Gastroesophageal sphincter (tissue), 4 donors: ENCODE data around the gene C22orf15. TPM values are rescaled to one million over a fixed set of nuclear protein-coding genes. Genes with fewer than 3 reads are reported as not detected.

Source experiments
- ATAC-seq: fragments of 150-250 bp; one replicate; pipeline ENCODE4 v1.9.1; 2016; ENCODE audit warnings: mild to moderate bottlenecking, moderate library complexity
- H3K27ac ChIP-seq, 4 donors: fragments of 200-600 bp; sonication (generic) in 3 of 4; 1 replicate in 3 of 4; 2 replicates in 1 of 4; pipeline ENCODE4 v1.5.1; 2016 to 2019
- H3K27me3 ChIP-seq: fragments of 200-600 bp; sonication (generic); one replicate; pipeline ENCODE4 v1.5.1; 2019
- H3K36me3 ChIP-seq, 2 donors: fragments of 200-600 bp; sonication (generic); one replicate each; pipeline ENCODE4 v1.5.1; 2019; ENCODE audit warnings: control low read depth in 1 of 2
- H3K4me1 ChIP-seq, 3 donors: fragments of 200-600 bp; sonication (generic); 1 replicate in 2 of 3; 2 replicates in 1 of 3; pipeline ENCODE4 v1.5.1; 2016 to 2019; ENCODE audit warnings: control low read depth in 2 of 3
- H3K4me3 ChIP-seq, 2 donors: fragments of 200-600 bp; sonication (generic); one replicate each; pipeline ENCODE4 v1.5.1; 2019; ENCODE audit warnings: mild to moderate bottlenecking in 1 of 2, moderate library complexity in 1 of 2
- H3K9me3 ChIP-seq, 3 donors: fragments of 200-600 bp; sonication (generic); one replicate each; pipeline ENCODE4 v1.5.1; 2017 to 2019; ENCODE audit warnings: control low read depth in 2 of 3
- CTCF ChIP-seq, 4 experiments: fragments of 200-600 bp in 2 of 4; fragments of 450-650 bp in 2 of 4; sonication (generic) in 1 of 4; IDR thresholded peaks; one replicate each; pipeline ENCODE4 v1.5.1; 2017 to 2019; ENCODE audit warnings: antibody characterized with exemption in 4 of 4, mild to moderate bottlenecking in 2 of 4, moderate library complexity in 2 of 4
- EP300 ChIP-seq: sonication (generic); formaldehyde crosslinking; IDR thresholded peaks from one replicate; pipeline ENCODE4 v1.6.1; 2017; ENCODE audit warnings: antibody characterized with exemption, mild to moderate bottlenecking
- POLR2A ChIP-seq, 2 donors: fragments of 450-650 bp; IDR thresholded peaks; one replicate each; pipeline ENCODE4 v1.6.1; 2017; ENCODE audit warnings: antibody characterized with exemption in 2 of 2, mild to moderate bottlenecking in 2 of 2, moderate library complexity in 1 of 2
- POLR2AphosphoS5 ChIP-seq: sonication (generic); formaldehyde crosslinking; IDR thresholded peaks from one replicate; pipeline ENCODE4 v1.6.1; 2017; ENCODE audit warnings: antibody characterized with exemption
- WGBS, 2 donors: methylation state at CpG; one replicate each; pipeline ENCODE4 v1.1.5; 2018; ENCODE audit warnings: low coverage in 1 of 2; 5-methylcytosine and 5-hydroxymethylcytosine counted together
- total RNA-seq, 4 donors: library from RNA; depleted of rRNA; stranded (reverse); fragments of >200 nt; gene quantifications; one replicate each; pipeline ENCODE4 v1.1.0, GENCODE V29; 2016

C22orf15 gene
- total RNA-seq, 4 donors from 2014 or later: 0.54 to 0.81 TPM; not detected in 2

DNA sequence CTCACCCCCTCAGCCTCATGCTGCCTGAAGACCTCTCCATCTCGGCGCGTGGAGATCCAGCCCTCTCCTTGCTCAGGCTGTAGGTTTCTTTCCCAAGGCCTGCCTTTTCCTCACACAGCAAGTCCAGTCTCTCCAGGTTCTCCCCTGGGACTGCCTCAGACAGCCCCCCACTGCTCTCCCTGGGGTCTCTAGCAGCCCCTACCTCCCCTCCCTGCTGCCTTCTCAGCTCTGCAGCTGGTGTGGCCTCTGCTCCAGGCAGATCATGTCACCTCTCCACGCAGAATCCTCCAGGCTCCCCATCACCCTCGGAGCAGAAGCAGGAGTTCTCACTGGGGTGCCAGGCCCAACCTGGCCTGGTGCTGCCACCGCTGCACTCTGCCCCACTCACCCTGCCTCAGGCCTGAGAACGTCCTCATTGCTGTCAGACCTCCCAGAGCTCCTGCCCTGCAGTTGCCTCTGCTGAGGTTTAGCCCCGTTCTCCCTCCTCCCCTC lies 39.1 kb downstream of the C22orf15 start:
- H3K36me3 ChIP-seq: peaks cover 0 to 92% of the 10 kb centered on the region in 2 donors
- no peaks in the 10 kb centered on the region for H3K27me3 ChIP-seq
- H3K4me1 ChIP-seq: no peaks in the 10 kb centered on the region
- no peak overlapping the region for H3K27ac ChIP-seq
- H3K9me3 ChIP-seq: no peaks in the 10 kb centered on the region
- WGBS, 2 donors: 86 to 96% methylated on average over 2 to 7 of the region's 8 CpGs
- TF ChIP-seq EP300 (no peak), POLR2A (IDR thresholded peaks at IDR 0.05) (no peak), POLR2AphosphoS5 (no peak), CTCF (IDR thresholded peaks at IDR 0.05) (no peak)
- no peak overlapping the region for H3K4me3 ChIP-seq
- ATAC-seq: no peak

DNA sequence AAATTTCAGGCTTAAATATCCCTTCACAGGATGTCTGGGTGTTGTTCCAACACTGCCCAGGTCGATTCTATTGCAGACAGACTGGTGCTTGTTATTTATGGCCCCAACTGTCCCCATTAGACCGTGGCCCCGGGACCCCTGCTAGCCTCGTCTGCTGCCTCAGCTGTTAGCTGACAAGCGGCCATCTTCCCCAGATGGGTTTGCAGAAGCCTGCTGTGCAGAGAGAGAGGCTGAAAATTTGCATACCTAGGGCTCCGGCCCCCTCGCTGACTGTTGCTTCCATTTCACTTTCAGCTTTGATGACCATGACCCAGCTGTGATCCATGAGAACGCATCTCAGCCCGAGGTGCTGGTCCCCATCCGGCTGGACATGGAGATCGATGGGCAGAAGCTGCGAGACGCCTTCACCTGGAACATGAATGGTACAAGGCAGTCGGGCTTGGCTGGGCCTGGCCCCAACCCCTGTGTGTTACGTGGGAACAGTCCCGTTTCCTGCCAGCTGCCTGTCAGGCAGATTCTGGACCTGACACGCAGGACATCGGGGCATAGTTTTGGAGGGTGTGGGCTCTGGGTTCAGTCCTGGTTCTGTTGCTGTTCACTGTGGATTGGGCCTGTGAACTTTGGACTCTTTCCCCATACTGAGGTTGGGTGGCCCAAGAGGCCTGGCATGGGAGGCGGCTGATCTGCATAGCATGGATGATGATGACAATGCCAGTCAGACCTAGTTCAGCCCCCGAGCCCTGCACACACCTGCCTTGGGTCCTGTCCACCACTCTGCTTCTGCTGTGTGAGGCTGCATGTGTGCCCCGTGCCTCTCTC lies 40.4 kb downstream of the C22orf15 start:
- H3K4me1 ChIP-seq: no peaks in the 10 kb centered on the region
- no peak for ATAC-seq
- no peak overlapping the region for H3K4me3 ChIP-seq
- H3K9me3 ChIP-seq: no peaks in the 10 kb centered on the region
- H3K36me3 ChIP-seq: peaks cover 0 to 98% of the 10 kb centered on the region in 2 donors
- no peak overlapping the region for H3K27ac ChIP-seq
- no peaks in the 10 kb centered on the region for H3K27me3 ChIP-seq
- no peak for TF ChIP-seq POLR2A (IDR thresholded peaks at IDR 0.05)
- 42 to 82% methylated on average over 2 to 9 of the region's 21 CpGs for WGBS, 2 donors

GRCh38 chr22:23804781-23805291 lies 42.0 kb downstream of the C22orf15 start:
- H3K9me3 ChIP-seq: no peaks in the 10 kb centered on the region
- H3K27me3 ChIP-seq: no peaks in the 10 kb centered on the region
- no peaks in the 10 kb centered on the region for H3K4me1 ChIP-seq
- 70 to 93% methylated on average over 3 to 7 of the region's 12 CpGs for WGBS, 2 donors
- ATAC-seq: no peak
- TF ChIP-seq POLR2AphosphoS5 (no peak), CTCF (IDR thresholded peaks at IDR 0.05) (no peak), EP300 (no peak), POLR2A (IDR thresholded peaks at IDR 0.05) (no peak)
- H3K27ac ChIP-seq: no peak overlapping the region
- H3K36me3 ChIP-seq: peaks cover 0 to 100% of the 10 kb centered on the region in 2 donors
- no peak overlapping the region for H3K4me3 ChIP-seq

DNA sequence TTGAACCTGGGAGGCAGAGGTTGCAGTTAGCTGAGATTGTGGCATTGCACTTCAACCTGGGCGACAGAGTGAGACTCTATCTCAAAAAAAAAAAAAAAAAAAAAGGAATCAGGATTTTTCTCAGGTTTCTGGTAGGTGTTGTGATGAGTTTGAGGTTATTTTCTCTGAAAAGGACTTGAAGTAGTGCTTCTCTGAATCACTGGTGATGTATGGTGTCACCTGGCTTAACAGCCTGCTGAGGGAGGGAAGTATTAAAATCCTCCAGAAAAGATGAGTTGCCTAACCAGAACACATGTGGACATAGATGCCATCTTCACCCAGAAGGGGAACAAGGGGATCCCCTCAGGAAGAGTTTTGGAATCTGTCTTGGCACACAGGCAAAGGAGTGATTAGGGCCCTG lies 44.0 kb downstream of the C22orf15 start:
- Histone ChIP-seq H3K9me3 (no peaks in the 10 kb centered on the region), H3K36me3 (peaks cover 0 to 99% of the 10 kb centered on the region in 2 donors), H3K27ac (no peak overlapping the region), H3K27me3 (no peaks in the 10 kb centered on the region), H3K4me3 (no peak overlapping the region), H3K4me1 (no peaks in the 10 kb centered on the region)
- TF ChIP-seq POLR2A (IDR thresholded peaks at IDR 0.05): no peak
- ATAC-seq: no peak
- no CpG with 5 or more reads among the region's 1 CpG for WGBS, 2 donors

DNA sequence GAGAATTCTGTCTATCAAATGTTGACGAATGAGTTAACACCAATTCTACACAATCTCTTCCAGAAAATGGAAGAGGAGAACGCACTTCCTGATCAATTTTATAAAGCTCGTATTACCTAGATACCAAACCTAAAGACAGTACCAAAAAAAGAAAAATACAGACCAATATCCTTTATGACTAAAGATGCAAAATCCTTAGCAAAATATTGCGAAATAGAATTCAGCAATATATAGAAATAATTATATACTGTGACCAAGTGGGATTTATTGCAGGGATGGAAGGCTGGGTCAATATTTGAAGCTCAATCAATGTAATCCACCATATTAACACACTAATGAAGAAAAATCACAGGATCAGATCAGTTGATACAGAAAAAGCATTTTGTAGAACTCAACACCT lies 49.6 kb downstream of the C22orf15 start:
- TF ChIP-seq POLR2A (IDR thresholded peaks at IDR 0.05): no peak
- no peak for TF ChIP-seq EP300
- TF ChIP-seq POLR2AphosphoS5: no peak
- TF ChIP-seq CTCF (IDR thresholded peaks at IDR 0.05): no peak
- no peak overlapping the region for H3K27ac ChIP-seq
- H3K9me3 ChIP-seq: no peaks in the 10 kb centered on the region
- peaks cover 0 to 89% of the 10 kb centered on the region in 2 donors for H3K36me3 ChIP-seq
- 96 to 100% methylated on average over 4 of the region's 4 CpGs for WGBS, 2 donors
- no peak for ATAC-seq
- no peak overlapping the region for H3K4me3 ChIP-seq
- H3K4me1 ChIP-seq: no peaks in the 10 kb centered on the region
- no peaks in the 10 kb centered on the region for H3K27me3 ChIP-seq

Other genes starting within 250 kb of the C22orf15 start
- not detected for gene IGLL1, start 182.7 kb upstream of the C22orf15 start, total RNA-seq
- 1 to 10 TPM in 1 of 4 donors, not detected in 3; 2.2 TPM for gene DRICH1, start 130.7 kb upstream of the C22orf15 start, total RNA-seq
- under 1 TPM in 1 of 4 donors, not detected in 3; 0.27 TPM for gene RGL4, start 72.0 kb upstream of the C22orf15 start, total RNA-seq
- gene ZNF70, start 11.9 kb upstream of the C22orf15 start, total RNA-seq: 1 to 10 TPM; 3.5 to 8.0 (median 5.5) TPM
- 1 to 10 TPM in 1 of 4 donors, not detected in 3; 1.9 TPM for gene VPREB3, start 8.6 kb upstream of the C22orf15 start, total RNA-seq
- gene CHCHD10, start 5.0 kb downstream of the C22orf15 start, total RNA-seq: 10 to 100 TPM in 3 of 4 donors, 1 to 10 TPM in 1; 2.0 to 40.6 (median 28.1) TPM
- 10 to 100 TPM in 2 of 4 donors, 1 to 10 TPM in 2; 2.3 to 11.0 (median 9.7) TPM for gene MMP11, start 9.9 kb downstream of the C22orf15 start, total RNA-seq
- gene SMARCB1, start 24.0 kb downstream of the C22orf15 start, total RNA-seq: 10 to 100 TPM; 27.9 to 58.8 (median 32.7) TPM
- gene DERL3, start 76.0 kb downstream of the C22orf15 start, total RNA-seq: 1 to 10 TPM in 1 of 4 donors, not detected in 3; 1.7 TPM
- gene SLC2A11, start 94.9 kb downstream of the C22orf15 start, total RNA-seq: 10 to 100 TPM in 3 of 4 donors, 1 to 10 TPM in 1; 7.3 to 39.8 (median 18.8) TPM
- gene MIF, start 131.4 kb downstream of the C22orf15 start, total RNA-seq: 100 to 1,000 TPM; 164 to 261 (median 237) TPM
- 10 to 100 TPM in 2 of 4 donors, not detected in 2; 10.8 to 12.3 TPM for gene GSTT2B, start 198.2 kb downstream of the C22orf15 start, total RNA-seq
- gene DDTL, start 203.9 kb downstream of the C22orf15 start, total RNA-seq: 1 to 10 TPM in 2 of 4 donors, not detected in 2; 2.2 to 3.4 TPM
- 100 to 1,000 TPM; 100 to 136 (median 123) TPM for gene DDT, start 211.5 kb downstream of the C22orf15 start, total RNA-seq
- gene GSTT2, start 217.1 kb downstream of the C22orf15 start, total RNA-seq: 1 to 10 TPM in 1 of 4 donors, not detected in 3; 3.0 TPM
- under 1 TPM in 1 of 4 donors, not detected in 3; 0.23 TPM for gene GSTT4, start 242.5 kb downstream of the C22orf15 start, total RNA-seq
- 10 to 100 TPM; 37.9 to 75.4 (median 52.1) TPM for gene CABIN1, start 248.3 kb downstream of the C22orf15 start, total RNA-seq